A673 (cell line): ENCODE results near the gene FBLN1. TPM values are rescaled to one million over a fixed set of nuclear protein-coding genes. Genes with fewer than 3 reads are reported as not detected.

Experiments used
- BruUV-seq: library from RNA; stranded (reverse); fragments of 400-500 nt; replicated peaks from 2 replicates; lab custom pipeline; 2021; lab: Mats Ljungman, UMichigan
- CTCF ChIA-PET: fragments of 300-600 bp; sonication (Branson Sonifier 250); formaldehyde crosslinking; loops from one replicate; lab custom pipeline; 2022; ENCODE audit warnings: antibody characterized with exemption; lab: Charles Lee
- POLR2A ChIA-PET: fragments of 300-600 bp; sonication (Branson Sonifier 250); formaldehyde crosslinking; loops from one replicate; lab custom pipeline; 2022; ENCODE audit warnings: antibody characterized with exemption; ENCODE audit not compliant: low non-redundant PET; lab: Charles Lee
- DNase-seq: peaks from one replicate; pipeline ENCODE4 v3.0.0-alpha.2; 2015; ENCODE audit warnings: low spot score
- H3K27ac ChIP-seq: fragments of 200-600 bp; sonication (generic); 2 replicates; pipeline ENCODE4 v1.5.1; 2016; ENCODE audit warnings: mixed run types, low read depth, mild to moderate bottlenecking, mixed read lengths, antibody characterized with exemption, low read length; ENCODE audit not compliant: poor library complexity, severe bottlenecking
- H3K27me3 ChIP-seq: fragments of 200-600 bp; sonication (generic); replicated peaks from 2 replicates; pipeline ENCODE4 v1.6.1; 2017; ENCODE audit warnings: mixed run types, low read depth, mild to moderate bottlenecking, mixed read lengths, antibody characterized with exemption, low read length; ENCODE audit not compliant: insufficient read depth, poor library complexity
- H3K36me3 ChIP-seq: fragments of 200-600 bp; sonication (generic); 2 replicates; pipeline ENCODE4 v1.6.1; 2016; ENCODE audit warnings: mixed run types, mild to moderate bottlenecking, mixed read lengths, antibody characterized with exemption, low read length; ENCODE audit not compliant: insufficient read depth, poor library complexity, severe bottlenecking
- H3K4me1 ChIP-seq: fragments of 200-600 bp; sonication (generic); 2 replicates; pipeline ENCODE4 v1.6.1; 2017; ENCODE audit warnings: mixed run types, mild to moderate bottlenecking, mixed read lengths, antibody characterized with exemption, low read length; ENCODE audit not compliant: insufficient read depth, poor library complexity, severe bottlenecking
- H3K4me3 ChIP-seq: fragments of 200-600 bp; sonication (generic); 2 replicates; pipeline ENCODE4 v1.5.1; 2016; ENCODE audit warnings: low read depth, mixed run types, mild to moderate bottlenecking, mixed read lengths, low read length; ENCODE audit not compliant: poor library complexity, severe bottlenecking
- H3K9me3 ChIP-seq: fragments of 200-600 bp; sonication (generic); 2 replicates; pipeline ENCODE4 v1.6.1; 2016; ENCODE audit warnings: mixed run types, low read depth, mild to moderate bottlenecking, mixed read lengths, antibody characterized with exemption, low read length; ENCODE audit not compliant: poor library complexity, severe bottlenecking
- EZH2 ChIP-seq: fragments of 200-600 bp; sonication (generic); IDR thresholded peaks from 2 replicates; pipeline ENCODE4 v1.6.1; 2017; ENCODE audit warnings: borderline replicate concordance, low read depth, mild to moderate bottlenecking, mixed read lengths, antibody characterized with exemption, low read length; ENCODE audit not compliant: poor library complexity, severe bottlenecking
- intact Hi-C: fragments of 100-400 bp; cut with micrococcal nuclease; formaldehyde crosslinking; loops from one replicate; pipeline ENCODE4 v1.10.0; 2022; ENCODE audit not compliant: unreplicated experiment
- total RNA-seq: library from RNA; stranded (reverse); gene quantifications from 2 replicates; pipeline ENCODE4 v1.2.3, GENCODE V29; 2021
- TF ChIP-seq, protein P1 (sequence below): fragments of 300-800, 200-600 bp; sonication (generic); conservative IDR thresholded peaks from 2 replicates; pipeline ENCODE4 v1.5.1; 2017; ENCODE audit warnings: low read depth, mild to moderate bottlenecking, antibody characterized with exemption, low read length, moderate library complexity, mixed read lengths

Gene FBLN1
- total RNA-seq, 1 experiment from 2014 or later, result 96.4 TPM

DNA sequence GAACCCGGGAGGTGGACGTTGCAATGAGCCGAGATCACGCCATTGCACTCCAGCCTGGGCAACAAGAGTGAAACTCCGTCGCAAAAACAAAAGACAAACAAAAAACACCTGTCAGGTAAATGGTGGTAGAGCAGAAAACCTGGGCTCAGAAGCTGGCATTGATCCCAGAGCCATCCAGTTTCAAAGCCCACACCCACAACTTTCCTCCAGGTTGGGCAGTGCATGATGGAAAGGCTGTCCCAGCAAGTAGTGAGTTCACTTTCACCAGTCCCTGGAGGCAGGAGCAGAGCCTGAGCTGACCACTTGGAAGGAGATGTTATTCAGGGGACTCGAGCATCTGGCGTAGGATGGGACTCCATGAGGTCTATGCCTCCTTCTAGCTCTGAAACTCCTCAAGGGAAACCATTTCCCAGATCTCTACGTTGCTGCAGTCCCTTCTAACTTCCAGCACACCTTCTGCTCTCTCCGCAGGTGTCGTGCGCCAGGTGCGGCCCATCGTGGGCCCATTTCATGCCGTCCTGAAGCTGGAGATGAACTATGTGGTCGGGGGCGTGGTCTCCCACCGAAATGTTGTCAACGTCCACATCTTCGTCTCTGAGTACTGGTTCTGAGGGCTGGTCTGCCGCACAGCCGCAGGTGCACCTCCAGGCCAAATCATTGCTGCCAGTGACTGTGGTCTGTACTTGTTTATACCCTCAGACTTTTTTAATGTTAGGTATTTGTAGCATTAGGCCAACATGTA is 97.3 kb downstream of the FBLN1 start:
- intact Hi-C loops, result no loop called here
- TF ChIP-seq, protein P1, sequence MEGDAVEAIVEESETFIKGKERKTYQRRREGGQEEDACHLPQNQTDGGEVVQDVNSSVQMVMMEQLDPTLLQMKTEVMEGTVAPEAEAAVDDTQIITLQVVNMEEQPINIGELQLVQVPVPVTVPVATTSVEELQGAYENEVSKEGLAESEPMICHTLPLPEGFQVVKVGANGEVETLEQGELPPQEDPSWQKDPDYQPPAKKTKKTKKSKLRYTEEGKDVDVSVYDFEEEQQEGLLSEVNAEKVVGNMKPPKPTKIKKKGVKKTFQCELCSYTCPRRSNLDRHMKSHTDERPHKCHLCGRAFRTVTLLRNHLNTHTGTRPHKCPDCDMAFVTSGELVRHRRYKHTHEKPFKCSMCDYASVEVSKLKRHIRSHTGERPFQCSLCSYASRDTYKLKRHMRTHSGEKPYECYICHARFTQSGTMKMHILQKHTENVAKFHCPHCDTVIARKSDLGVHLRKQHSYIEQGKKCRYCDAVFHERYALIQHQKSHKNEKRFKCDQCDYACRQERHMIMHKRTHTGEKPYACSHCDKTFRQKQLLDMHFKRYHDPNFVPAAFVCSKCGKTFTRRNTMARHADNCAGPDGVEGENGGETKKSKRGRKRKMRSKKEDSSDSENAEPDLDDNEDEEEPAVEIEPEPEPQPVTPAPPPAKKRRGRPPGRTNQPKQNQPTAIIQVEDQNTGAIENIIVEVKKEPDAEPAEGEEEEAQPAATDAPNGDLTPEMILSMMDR, result no peak
- no peak for TF ChIP-seq EZH2
- H3K4me3 ChIP-seq, result no peak overlapping the region
- H3K36me3 ChIP-seq, result no peaks in the 10 kb centered on the region
- POLR2A ChIA-PET, result no interaction called here
- no peak for DNase-seq
- peaks cover 5% of the 10 kb centered on the region for H3K9me3 ChIP-seq
- peaks cover 31% of the 10 kb centered on the region for H3K4me1 ChIP-seq
- H3K27ac ChIP-seq, result no peak overlapping the region
- CTCF ChIA-PET, result no interaction called here
- no peaks in the 10 kb centered on the region for H3K27me3 ChIP-seq
- no TSS peak for BruUV-seq

DNA sequence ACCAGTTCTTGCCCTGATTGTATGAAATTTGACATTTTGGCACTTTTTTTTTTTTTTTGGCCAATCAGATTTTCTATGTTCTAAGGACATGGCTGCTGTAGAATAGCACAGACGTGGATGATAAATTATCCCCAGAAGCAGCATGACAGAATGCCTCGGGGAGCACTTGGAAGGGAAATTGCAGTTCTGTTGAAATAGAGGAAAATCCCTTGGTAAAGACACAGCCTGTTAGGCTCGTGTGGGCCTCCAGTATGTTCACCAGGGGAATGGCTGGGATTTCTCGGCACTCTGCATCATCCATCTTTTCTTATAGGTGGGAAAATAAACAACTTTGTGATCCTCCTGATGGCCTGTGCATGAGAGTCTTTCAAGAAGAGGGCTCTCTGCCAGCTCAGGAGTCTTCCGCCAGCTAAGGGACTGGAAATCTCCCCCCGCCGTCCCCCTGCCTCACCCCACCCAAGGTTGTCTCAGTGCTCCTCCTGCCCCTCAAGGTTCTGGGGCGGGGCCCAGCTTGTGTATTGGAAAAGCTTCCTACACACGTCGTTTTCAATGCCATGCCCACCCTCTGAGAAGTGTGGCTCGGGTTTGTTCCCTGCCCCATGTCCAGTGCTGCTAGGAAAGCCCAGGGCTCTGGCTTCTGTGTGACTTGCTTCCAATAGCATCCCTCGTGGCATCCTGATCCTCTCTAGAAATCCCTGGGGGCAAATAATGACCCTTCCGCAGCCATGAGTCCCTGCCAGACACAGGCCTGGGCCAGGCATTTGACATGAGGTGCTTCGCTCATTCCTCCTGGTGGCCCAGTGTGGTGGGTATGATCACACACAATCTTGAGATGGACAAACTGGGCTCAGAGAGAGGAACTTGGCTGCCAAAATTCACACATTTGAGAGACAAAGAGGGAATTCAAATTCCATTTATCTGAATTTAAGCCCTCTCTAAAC is 98.4 kb downstream of the FBLN1 start:
- Histone ChIP-seq H3K27me3 (no peaks in the 10 kb centered on the region), H3K36me3 (no peaks in the 10 kb centered on the region), H3K4me1 (peaks cover 31% of the 10 kb centered on the region), H3K4me3 (no peak overlapping the region), H3K27ac (peak overlapping the region; percentile 81), H3K9me3 (no peaks in the 10 kb centered on the region)
- POLR2A ChIA-PET, result no interaction called here
- DNase-seq, result peak; percentile 22
- intact Hi-C loops, result no loop called here
- no peak for TF ChIP-seq EZH2
- TF ChIP-seq, protein P1, result no peak
- BruUV-seq, result no TSS peak
- CTCF ChIA-PET, result no interaction called here

DNA sequence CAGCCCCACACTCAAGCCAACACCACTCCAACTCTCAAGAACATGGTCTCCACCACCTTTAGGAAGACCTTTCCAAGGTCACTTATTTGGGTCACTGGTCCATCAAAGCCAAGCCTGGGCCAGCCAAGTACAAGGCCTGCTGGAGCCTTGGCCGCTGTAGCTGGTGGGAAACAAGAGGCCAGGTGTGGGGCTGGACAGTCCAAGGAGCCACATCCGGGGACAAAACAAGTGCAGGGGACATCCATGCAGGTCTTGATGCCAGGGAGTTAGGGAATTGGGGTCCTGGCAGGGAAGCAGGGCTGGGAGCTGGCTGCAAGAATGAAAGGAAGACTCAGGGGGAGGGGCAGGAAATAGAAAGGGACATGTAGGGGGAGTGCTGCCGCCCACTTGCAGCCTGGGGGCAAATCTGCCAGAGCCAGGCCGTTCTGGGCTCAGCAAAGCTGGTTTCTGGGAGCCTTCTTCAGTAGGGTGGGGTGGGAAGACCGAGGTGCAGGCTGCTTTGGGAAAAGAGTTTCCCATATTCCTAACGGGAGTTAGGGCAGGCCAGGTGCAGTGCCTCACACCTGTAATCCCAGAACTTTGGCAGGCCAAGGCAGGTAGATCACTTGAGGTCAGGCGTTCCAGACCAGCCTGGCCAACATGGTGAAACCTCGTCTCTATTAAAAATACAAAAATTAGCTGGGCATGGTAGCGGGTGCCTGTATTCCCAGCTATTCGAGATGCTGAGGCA is 99.5 kb downstream of the FBLN1 start:
- no peak for DNase-seq
- ChIA-PET POLR2A (no interaction called here), CTCF (interaction anchor here (1.1 to 1.4 kb wide), 2 partner anchors 24 to 29 kb away, joined by 3 read pairs; no protein-coding TSS in a partner anchor)
- Histone ChIP-seq H3K27ac (peak overlapping the region; percentile 81), H3K36me3 (no peaks in the 10 kb centered on the region), H3K9me3 (no peaks in the 10 kb centered on the region), H3K27me3 (no peaks in the 10 kb centered on the region), H3K4me3 (no peak overlapping the region), H3K4me1 (peaks cover 36% of the 10 kb centered on the region)
- intact Hi-C loops, result no loop called here
- no peak for TF ChIP-seq EZH2
- TF ChIP-seq, protein P1, result no peak
- BruUV-seq, result no TSS peak
